Activated T-helper 2 cell treated with anti-CD3 and anti-CD28 coated beads, Interferon-gamma antibody, Interleukin-2, Interleukin-4, amounts not matched to agents 10 μg/mL and 5 μg/mL and 100 μg/mL, durations not matched to agents 14 hours and 24 hours and 36 hours (primary cell): Measurements from ENCODE around the gene FAM47A. TPM values are rescaled to one million over a fixed set of nuclear protein-coding genes. Genes with fewer than 3 reads are reported as not detected.

Experiments
- DNase-seq: peaks from one replicate; pipeline ENCODE4 v3.0.0; 2021; ENCODE audit warnings: low spot score
- H3K27ac Mint-ChIP-seq: one replicate; pipeline ENCODE4 v1.8.0; 2021; ENCODE audit warnings: mixed read lengths
- H3K27me3 Mint-ChIP-seq: one replicate; pipeline ENCODE4 v1.8.0; 2021; ENCODE audit warnings: low read depth, mixed read lengths
- H3K36me3 Mint-ChIP-seq: one replicate; pipeline ENCODE4 v1.8.0; 2021; ENCODE audit warnings: low read depth, mixed read lengths
- H3K4me1 Mint-ChIP-seq: one replicate; pipeline ENCODE4 v1.8.0; 2021; ENCODE audit warnings: low read depth, mixed read lengths
- H3K4me3 Mint-ChIP-seq: one replicate; pipeline ENCODE4 v1.8.0; 2021; ENCODE audit warnings: low read depth, mild to moderate bottlenecking, moderate library complexity, mixed read lengths
- H3K9me3 Mint-ChIP-seq: one replicate; pipeline ENCODE4 v1.8.0; 2021; ENCODE audit warnings: mixed read lengths
- intact Hi-C: fragments of 100-400 bp; cut with micrococcal nuclease; formaldehyde crosslinking; loops from one replicate; pipeline ENCODE4 v1.15.1; 2023
- total RNA-seq: library from RNA; stranded (reverse); gene quantifications from 2 replicates; pipeline ENCODE4 v1.2.3, GENCODE V29; 2022

Gene FAM47A
- total RNA-seq, result not detected in 2 replicates

DNA sequence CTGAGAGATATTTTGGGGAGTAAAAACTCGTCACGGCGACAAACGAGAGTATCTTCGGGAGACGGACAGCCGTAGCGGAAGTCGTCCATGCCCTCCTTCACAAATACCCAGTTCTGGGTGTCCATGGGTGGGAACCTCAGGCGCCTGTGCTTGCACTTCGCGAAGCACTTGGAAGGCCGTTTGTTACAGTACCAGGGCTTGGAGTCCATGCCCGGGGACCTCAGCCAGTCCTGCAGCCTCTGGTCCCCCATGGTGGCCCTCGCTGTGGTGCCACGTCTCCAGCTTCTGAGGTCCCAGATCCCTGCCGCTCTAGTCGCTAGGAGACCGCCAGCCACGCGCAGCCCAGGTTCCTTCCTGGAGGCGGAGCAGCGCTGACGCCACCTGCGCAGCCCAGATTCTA lies at the start of gene FAM47A:
Gene FAM47A (minus strand): TSS at position 287 of the 400 bp plus-strand sequence. CDS start 36 bp downstream, at position 251.
- intact Hi-C loops, result no loop called here
- H3K27me3 Mint-ChIP-seq, result no peaks in the 10 kb centered on the region
- no peaks in the 10 kb centered on the region for H3K36me3 Mint-ChIP-seq
- peaks cover 16% of the 10 kb centered on the region for H3K9me3 Mint-ChIP-seq
- DNase-seq, result no peak
- no peak within 1 kb of the TSS for H3K4me3 Mint-ChIP-seq
- H3K4me1 Mint-ChIP-seq, result no peaks in the 10 kb centered on the region
- no peak within 1 kb of the TSS for H3K27ac Mint-ChIP-seq

DNA sequence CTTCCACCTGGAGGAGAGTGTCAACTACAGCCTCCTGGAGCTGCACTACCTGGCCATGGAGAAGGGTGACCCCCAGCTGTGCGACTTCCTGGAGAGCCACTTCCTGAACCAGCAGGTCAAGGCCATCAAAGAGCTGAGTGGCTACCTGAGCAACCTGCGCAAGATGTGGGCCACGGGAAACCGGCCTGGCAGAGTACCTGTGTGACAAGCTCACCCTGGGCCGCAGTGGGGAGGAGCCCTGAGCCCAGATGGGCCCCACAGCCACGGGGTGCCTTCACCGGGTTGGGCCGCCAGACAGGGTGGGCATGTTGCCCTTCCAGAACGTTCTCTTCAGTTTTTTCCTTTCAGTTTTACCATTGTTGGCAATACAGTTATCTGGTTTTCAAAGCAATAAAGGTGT lies 15.2 kb upstream of the FAM47A start:
- no peak overlapping the region for H3K27ac Mint-ChIP-seq
- H3K4me1 Mint-ChIP-seq, result no peaks in the 10 kb centered on the region
- no peaks in the 10 kb centered on the region for H3K27me3 Mint-ChIP-seq
- no peak overlapping the region for H3K4me3 Mint-ChIP-seq
- no peaks in the 10 kb centered on the region for H3K36me3 Mint-ChIP-seq
- intact Hi-C loops, result no loop called here
- H3K9me3 Mint-ChIP-seq, result no peaks in the 10 kb centered on the region
- no peak for DNase-seq

DNA sequence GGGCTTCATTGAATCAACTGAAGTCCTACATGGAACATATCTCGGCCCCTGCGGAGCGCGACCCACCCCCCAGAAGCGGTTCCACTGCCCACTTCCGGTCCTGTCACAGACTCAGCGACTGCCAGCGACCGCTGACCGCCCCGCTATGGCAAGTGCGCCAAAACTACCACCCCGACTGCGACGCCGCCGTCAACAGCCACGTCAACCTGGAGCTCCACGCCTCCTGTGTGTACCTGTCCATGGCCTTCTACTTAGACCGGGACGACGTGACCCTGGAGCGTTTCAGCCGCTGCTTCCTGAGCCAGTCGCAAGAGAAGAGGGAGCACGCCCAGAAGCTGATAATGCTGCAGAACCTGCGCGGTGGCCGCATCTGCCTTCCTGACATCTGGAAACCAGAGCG lies 14.8 kb upstream of the FAM47A start:
- DNase-seq, result no peak
- Mint-ChIP-seq H3K36me3 (no peaks in the 10 kb centered on the region), H3K9me3 (no peaks in the 10 kb centered on the region), H3K4me1 (no peaks in the 10 kb centered on the region), H3K4me3 (no peak overlapping the region), H3K27me3 (no peaks in the 10 kb centered on the region), H3K27ac (no peak overlapping the region)
- intact Hi-C loops, result no loop called here

DNA sequence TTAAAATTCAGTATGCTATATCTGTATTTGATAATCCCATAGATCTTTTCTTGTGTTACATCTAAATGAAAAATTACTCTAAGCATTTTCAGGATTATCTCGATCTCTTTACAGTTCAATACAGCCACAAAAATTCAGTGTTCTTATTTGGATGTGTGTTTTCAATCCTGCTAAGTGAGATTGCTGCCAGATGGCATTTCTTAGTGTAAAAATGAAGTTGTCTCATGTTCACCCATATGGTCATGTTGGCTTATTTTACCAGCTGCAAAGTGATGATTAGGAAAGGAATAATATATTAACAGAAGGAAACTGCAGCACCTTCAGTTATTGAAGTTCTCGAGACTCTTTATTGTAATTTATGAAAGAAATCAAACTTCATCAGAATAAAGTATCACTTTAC lies 12.1 kb upstream of the FAM47A start:
- H3K36me3 Mint-ChIP-seq, result no peaks in the 10 kb centered on the region
- H3K4me1 Mint-ChIP-seq, result no peaks in the 10 kb centered on the region
- intact Hi-C loops, result no loop called here
- H3K27me3 Mint-ChIP-seq, result no peaks in the 10 kb centered on the region
- no peak for DNase-seq
- no peak overlapping the region for H3K27ac Mint-ChIP-seq
- no peaks in the 10 kb centered on the region for H3K9me3 Mint-ChIP-seq
- H3K4me3 Mint-ChIP-seq, result no peak overlapping the region

DNA sequence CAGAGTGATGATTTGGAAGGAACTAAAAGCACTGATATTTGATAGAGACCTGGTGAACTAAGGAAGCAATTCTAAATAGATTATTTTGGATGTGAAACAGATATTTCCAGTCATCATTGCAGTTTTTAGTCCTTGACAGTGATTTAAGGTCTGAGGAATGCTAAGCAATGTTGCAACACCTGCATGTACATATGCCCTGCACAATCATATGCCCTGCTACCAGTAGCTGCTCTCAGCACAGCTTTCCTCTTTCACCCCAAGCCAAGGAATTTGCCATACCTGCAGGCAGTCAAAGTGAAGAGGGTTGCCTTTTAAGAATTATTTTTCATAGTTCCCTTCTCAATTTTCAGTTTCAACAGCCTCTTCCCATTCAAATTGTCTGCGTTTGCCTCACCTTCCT lies 8.7 kb upstream of the FAM47A start:
- H3K4me1 Mint-ChIP-seq, result no peaks in the 10 kb centered on the region
- no peak for DNase-seq
- no peak overlapping the region for H3K27ac Mint-ChIP-seq
- H3K36me3 Mint-ChIP-seq, result no peaks in the 10 kb centered on the region
- H3K9me3 Mint-ChIP-seq, result no peaks in the 10 kb centered on the region
- no peak overlapping the region for H3K4me3 Mint-ChIP-seq
- no peaks in the 10 kb centered on the region for H3K27me3 Mint-ChIP-seq
- intact Hi-C loops, result no loop called here

DNA sequence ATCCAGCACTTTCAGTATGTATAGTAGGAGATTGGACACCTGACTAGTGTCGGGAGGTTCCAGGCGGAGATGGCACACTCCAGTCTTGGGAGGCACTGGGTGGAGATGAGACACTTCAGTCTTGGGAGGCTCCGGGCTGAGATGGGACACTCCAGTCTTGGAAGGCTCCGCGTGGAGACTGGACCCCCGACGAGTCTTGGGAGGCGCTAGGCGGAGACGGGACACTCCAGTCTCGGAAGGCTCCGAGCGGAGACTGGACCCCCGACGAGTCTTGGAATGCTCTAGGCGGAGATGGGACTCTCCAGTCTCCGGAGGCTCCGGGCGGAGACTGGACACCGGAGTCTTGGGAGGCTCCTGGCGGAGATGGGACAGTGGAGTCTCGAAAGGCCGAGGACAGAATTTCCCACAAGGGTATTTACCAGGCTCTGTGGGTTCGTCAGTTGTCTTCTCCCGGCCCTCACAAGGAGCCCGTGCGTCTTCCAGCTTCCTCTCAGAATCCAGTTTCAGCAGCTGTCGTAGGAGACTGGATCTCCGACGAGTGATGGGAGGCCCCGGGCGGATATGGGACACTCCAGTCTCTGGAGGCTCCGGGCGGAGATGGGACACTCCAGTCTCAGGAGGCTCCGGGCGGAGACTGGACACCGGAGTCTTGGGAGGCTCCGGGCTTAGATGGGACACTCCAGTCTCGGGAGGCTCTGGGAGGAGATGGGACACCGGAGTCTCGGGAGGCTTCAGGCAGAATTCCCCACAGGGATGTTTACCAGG lies 952 bp downstream of the FAM47A start:
- DNase-seq, result no peak
- H3K4me3 Mint-ChIP-seq, result no peak overlapping the region
- no peaks in the 10 kb centered on the region for H3K27me3 Mint-ChIP-seq
- H3K9me3 Mint-ChIP-seq, result peaks cover 16% of the 10 kb centered on the region
- H3K4me1 Mint-ChIP-seq, result no peaks in the 10 kb centered on the region
- H3K27ac Mint-ChIP-seq, result no peak overlapping the region
- intact Hi-C loops, result no loop called here
- H3K36me3 Mint-ChIP-seq, result no peaks in the 10 kb centered on the region

DNA sequence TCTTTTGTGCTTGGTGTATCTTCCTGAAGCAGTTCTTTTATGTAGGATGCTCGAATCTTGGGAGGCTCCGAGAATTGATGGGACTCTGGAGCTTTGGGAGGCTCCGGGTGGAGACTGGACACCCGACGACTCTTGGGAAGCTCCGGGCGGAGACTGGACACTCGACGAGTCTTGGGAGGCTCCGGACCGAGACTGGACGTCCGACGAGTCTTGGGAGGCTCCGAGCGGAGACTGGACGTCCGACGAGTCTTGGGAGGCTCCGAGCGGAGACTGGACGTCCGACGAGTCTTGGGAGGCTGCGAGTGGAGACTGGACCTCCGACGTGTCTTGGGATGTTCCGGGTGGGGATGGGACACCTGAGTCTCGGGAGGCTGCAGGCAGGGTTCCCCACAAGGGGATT lies 1.6 kb downstream of the FAM47A start:
- Mint-ChIP-seq H3K4me1 (no peaks in the 10 kb centered on the region), H3K9me3 (peaks cover 16% of the 10 kb centered on the region)

DNA sequence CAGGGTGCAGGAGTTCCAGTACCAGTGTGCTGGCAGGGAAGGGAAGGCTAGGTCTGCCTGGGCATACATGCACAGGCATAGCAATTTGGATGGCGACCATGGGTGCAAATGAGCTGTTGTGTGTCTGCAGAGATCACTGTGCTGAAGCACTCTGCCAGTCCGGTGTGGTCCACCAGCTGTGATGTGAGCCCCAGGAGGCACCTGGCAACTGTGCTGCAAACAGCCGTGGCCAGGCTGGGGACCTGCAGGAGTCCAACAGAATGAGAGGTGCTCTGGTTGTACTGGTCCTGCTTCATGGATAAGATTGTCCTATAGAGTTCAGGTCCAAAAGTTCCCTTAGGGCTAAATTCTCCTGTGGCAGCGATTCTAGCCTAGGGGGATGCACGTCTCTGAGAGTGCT lies 6.1 kb downstream of the FAM47A start:
- intact Hi-C loops, result no loop called here
- no peaks in the 10 kb centered on the region for H3K36me3 Mint-ChIP-seq
- H3K4me3 Mint-ChIP-seq, result no peak overlapping the region
- H3K27me3 Mint-ChIP-seq, result no peaks in the 10 kb centered on the region
- no peak for DNase-seq
- H3K4me1 Mint-ChIP-seq, result no peaks in the 10 kb centered on the region
- peaks cover 22% of the 10 kb centered on the region for H3K9me3 Mint-ChIP-seq
- no peak overlapping the region for H3K27ac Mint-ChIP-seq

More for the DNA sequence above, 1.6 kb downstream of the FAM47A start:
- no peak for DNase-seq
- intact Hi-C loops, result no loop called here
- Mint-ChIP-seq H3K27ac (no peak overlapping the region), H3K27me3 (no peaks in the 10 kb centered on the region), H3K4me3 (no peak overlapping the region), H3K36me3 (no peaks in the 10 kb centered on the region)

DNA sequence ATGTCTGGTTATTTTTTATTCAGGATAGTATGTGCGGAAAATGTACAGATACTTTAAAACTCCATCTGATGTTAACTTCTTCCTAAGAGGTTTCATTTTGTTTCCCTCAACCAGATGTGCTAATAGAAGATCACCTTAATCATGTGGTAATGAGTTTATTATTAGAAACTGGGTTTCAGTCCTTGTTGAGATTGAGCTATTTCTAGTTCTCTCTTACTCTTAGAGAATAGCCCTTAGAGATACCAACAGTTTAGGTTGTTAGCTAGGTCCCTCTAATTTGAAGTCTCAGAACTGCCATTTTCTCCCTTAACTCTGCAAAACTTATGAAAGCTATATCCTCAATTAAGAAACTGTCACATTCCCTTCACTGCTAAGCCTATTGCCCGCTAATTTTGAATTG lies 13.0 kb downstream of the FAM47A start:
- intact Hi-C loops, result no loop called here
- H3K27ac Mint-ChIP-seq, result no peak overlapping the region
- H3K27me3 Mint-ChIP-seq, result no peaks in the 10 kb centered on the region
- H3K4me3 Mint-ChIP-seq, result no peak overlapping the region
- H3K36me3 Mint-ChIP-seq, result no peaks in the 10 kb centered on the region
- peaks cover 4% of the 10 kb centered on the region for H3K9me3 Mint-ChIP-seq
- no peaks in the 10 kb centered on the region for H3K4me1 Mint-ChIP-seq
- DNase-seq, result no peak

DNA sequence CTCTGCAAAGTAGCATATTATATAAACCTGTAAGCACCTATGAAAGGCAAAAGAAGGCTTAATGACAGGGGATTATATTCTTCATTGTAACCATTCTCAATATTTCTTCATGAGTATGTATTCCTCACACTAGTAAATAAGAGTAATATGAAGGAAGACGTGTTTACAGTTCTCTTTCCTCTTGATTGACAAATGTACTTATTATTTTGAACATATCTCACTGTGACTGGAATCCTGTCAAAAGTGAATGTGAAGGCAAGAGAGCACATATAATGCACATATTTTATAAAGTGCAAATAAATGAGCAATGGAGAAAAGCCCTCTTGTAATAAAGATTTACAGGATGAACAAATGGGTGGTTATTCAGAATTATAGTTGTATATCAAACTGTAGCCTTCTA lies 19.7 kb downstream of the FAM47A start:
- Mint-ChIP-seq H3K4me1 (no peaks in the 10 kb centered on the region), H3K4me3 (no peak overlapping the region), H3K36me3 (no peaks in the 10 kb centered on the region), H3K27me3 (no peaks in the 10 kb centered on the region), H3K9me3 (no peaks in the 10 kb centered on the region), H3K27ac (no peak overlapping the region)
- no peak for DNase-seq
- intact Hi-C loops, result no loop called here
